GM06990 (cell line): ENCODE results near the gene ASIC5.

ENCODE experiments used
- DNase-seq: peaks from one replicate; pipeline ENCODE4 v3.0.0-alpha.2; 2011; ENCODE audit not compliant: insufficient read length; ENCODE audit errors: extremely low read depth
- H3K27me3 ChIP-seq: replicated peaks from 2 replicates; pipeline ENCODE4 v1.6.0; 2011; ENCODE audit warnings: low read length; ENCODE audit not compliant: control insufficient read depth, insufficient read depth
- H3K36me3 ChIP-seq: 2 replicates; pipeline ENCODE4 v1.5.1; 2011; ENCODE audit warnings: low read length; ENCODE audit not compliant: control insufficient read depth, insufficient read depth
- H3K4me3 ChIP-seq: replicated peaks from 2 replicates; pipeline ENCODE4 v1.5.1; 2011; ENCODE audit warnings: low read depth, mild to moderate bottlenecking, control low read depth, low read length
- TF ChIP-seq, protein P1 (sequence below): IDR thresholded peaks from 2 replicates; pipeline ENCODE4 v1.5.1; 2011; ENCODE audit warnings: low read length, control low read depth, mild to moderate bottlenecking, inconsistent platforms; ENCODE audit not compliant: insufficient read depth, poor library complexity, severe bottlenecking

The ASIC5 gene

GRCh38 chr4:155822572-155822971 is 43.5 kb downstream of the ASIC5 start:
- TF ChIP-seq, protein P1, sequence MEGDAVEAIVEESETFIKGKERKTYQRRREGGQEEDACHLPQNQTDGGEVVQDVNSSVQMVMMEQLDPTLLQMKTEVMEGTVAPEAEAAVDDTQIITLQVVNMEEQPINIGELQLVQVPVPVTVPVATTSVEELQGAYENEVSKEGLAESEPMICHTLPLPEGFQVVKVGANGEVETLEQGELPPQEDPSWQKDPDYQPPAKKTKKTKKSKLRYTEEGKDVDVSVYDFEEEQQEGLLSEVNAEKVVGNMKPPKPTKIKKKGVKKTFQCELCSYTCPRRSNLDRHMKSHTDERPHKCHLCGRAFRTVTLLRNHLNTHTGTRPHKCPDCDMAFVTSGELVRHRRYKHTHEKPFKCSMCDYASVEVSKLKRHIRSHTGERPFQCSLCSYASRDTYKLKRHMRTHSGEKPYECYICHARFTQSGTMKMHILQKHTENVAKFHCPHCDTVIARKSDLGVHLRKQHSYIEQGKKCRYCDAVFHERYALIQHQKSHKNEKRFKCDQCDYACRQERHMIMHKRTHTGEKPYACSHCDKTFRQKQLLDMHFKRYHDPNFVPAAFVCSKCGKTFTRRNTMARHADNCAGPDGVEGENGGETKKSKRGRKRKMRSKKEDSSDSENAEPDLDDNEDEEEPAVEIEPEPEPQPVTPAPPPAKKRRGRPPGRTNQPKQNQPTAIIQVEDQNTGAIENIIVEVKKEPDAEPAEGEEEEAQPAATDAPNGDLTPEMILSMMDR: no peak
- H3K4me3 ChIP-seq: no peak overlapping the region

DNA sequence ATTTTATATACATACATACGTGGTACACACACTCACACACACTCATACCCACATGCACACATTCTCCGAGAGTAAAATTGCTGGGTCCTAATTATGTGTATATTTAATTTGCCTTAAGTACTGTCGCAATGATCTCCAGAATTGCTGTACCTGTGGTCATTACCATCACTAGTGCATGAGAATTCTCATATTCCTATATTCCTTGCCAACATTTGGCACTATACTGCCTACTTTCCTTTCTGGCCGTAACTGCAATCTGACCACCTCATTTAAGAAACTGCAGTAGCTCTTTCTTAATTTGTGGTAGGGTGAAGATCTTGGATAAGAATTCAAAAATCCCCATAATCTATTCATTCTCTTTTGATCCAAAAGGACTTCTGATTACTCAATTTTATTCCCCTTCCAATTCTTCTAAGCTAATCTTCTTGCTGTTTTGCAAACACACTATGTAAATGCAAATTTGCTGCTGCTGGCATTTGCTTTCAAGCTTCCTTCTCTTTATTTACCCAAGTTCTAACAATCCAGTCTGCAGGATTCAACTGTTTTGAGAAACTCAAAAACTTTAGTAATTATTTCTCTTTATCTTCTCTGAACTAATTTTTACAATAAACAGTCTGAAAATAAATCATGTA is 45.1 kb downstream of the ASIC5 start:
- Histone ChIP-seq H3K36me3 (no peaks in the 10 kb centered on the region), H3K27me3 (no peaks in the 10 kb centered on the region), H3K4me3 (no peak overlapping the region)
- TF ChIP-seq, protein P1: no peak
- DNase-seq: no peak

More at GRCh38 chr4:155822572-155822971, 43.5 kb downstream of the ASIC5 start:
- DNase-seq: no peak
- Histone ChIP-seq H3K36me3 (no peaks in the 10 kb centered on the region), H3K27me3 (no peaks in the 10 kb centered on the region)

GRCh38 chr4:155819066-155819465 is 47.0 kb downstream of the ASIC5 start:
- TF ChIP-seq, protein P1: no peak

DNA sequence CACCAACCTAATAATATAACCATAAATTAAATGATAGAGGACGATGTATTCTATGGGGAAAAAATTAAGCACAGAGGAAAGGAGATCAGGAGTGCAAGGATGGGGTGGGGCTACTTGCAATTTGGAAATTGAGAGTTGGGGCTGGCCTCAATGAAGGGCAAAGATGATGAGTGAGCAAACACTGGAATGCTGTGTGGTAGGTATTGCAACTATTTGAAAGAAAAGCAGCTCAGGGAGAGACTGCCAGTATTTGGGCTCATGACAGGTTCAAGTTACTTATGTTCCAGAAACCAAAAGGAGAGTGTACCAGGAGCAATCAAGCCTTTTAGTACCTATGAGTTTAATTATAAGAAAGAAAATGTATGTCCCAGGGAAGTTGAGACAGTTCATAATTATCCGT is 47.4 kb downstream of the ASIC5 start:
- Histone ChIP-seq H3K4me3 (no peak overlapping the region), H3K36me3 (no peaks in the 10 kb centered on the region), H3K27me3 (no peaks in the 10 kb centered on the region)
- no peak for DNase-seq
- TF ChIP-seq, protein P1: no peak

More at GRCh38 chr4:155819066-155819465, 47.0 kb downstream of the ASIC5 start:
- H3K27me3 ChIP-seq: no peaks in the 10 kb centered on the region
- no peak overlapping the region for H3K4me3 ChIP-seq
- DNase-seq: no peak
- H3K36me3 ChIP-seq: no peaks in the 10 kb centered on the region

DNA sequence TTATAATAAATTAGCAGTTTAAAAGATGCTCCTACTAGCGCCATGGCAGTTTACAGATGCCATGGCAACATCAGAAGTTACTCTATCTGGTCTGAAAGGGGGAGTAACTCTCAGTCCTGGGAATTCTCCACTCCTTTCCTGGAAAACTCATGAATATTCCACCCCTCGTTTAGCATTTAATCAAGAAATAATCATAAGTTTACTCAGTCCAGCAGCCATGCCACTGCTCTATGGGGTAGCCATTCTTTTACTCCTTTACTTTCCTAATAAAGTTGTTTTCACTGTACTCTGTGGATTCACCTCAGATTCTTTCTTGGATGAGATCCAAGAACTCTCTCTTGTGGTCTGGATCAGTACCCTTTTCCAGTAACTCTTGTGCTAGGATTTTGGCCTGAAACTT is 55.0 kb downstream of the ASIC5 start:
- TF ChIP-seq, protein P1: no peak
- H3K36me3 ChIP-seq: no peaks in the 10 kb centered on the region
- no peak overlapping the region for H3K4me3 ChIP-seq
- DNase-seq: no peak
- H3K27me3 ChIP-seq: no peaks in the 10 kb centered on the region

GRCh38 chr4:155809835-155810234 is 56.2 kb downstream of the ASIC5 start:
- Histone ChIP-seq H3K36me3 (no peaks in the 10 kb centered on the region), H3K27me3 (no peaks in the 10 kb centered on the region), H3K4me3 (no peak overlapping the region)
- TF ChIP-seq, protein P1: peak; percentile 54
- peak; percentile 67 for DNase-seq
